H7 (cell line): Measurements from ENCODE around the gene ATAD5. TPM values are rescaled to one million over a fixed set of nuclear protein-coding genes. Genes with fewer than 3 reads are reported as not detected.
A peak's percentile ranks its signal among the peaks of the same experiment; 100 is the strongest.
"Not testable (repeated sequence)": the region's sequence is repeated elsewhere in the genome, so short reads cannot be mapped to it uniquely, and the experiment has no call there.

Source experiments
- DNase-seq: peaks from one replicate; pipeline ENCODE4 v3.0.0; 2012
- H3K27me3 ChIP-seq: 2 replicates; pipeline ENCODE4 v1.6.0; 2011; ENCODE audit warnings: mild to moderate bottlenecking, low read length; ENCODE audit not compliant: control insufficient read depth, insufficient read depth
- H3K36me3 ChIP-seq: replicated peaks from 2 replicates; pipeline ENCODE4 v1.5.1; 2011; ENCODE audit warnings: low read length; ENCODE audit not compliant: control insufficient read depth, insufficient read depth
- H3K4me3 ChIP-seq: 2 replicates; pipeline ENCODE4 v1.5.1; 2011; ENCODE audit warnings: low read depth, mild to moderate bottlenecking, control low read depth, low read length, moderate library complexity; ENCODE audit not compliant: insufficient read depth
- total RNA-seq: library from RNA; depleted of rRNA; stranded (reverse); fragments of >200 nt; shearing (Covaris generic); gene quantifications from 2 replicates; pipeline ENCODE4 v1.2.3, GENCODE V29; 2014; rRNA removed

Gene ATAD5
- total RNA-seq = 7.7 and 14.3 TPM in 2 replicates

GRCh38 chr17:30831663-30832437 lies at the start of gene ATAD5:
Gene ATAD5, plus strand, starts transcription at chr17:30831966. Its CDS starts 382 bp downstream, at chr17:30832348.
- Histone ChIP-seq H3K4me3 (peak within 1 kb of the TSS; percentile 84), H3K36me3 (no peaks in the 10 kb centered on the region), H3K27me3 (no peaks in the 10 kb centered on the region)
- DNase-seq = peak; percentile 88

- DNase-seq = no peak
- Histone ChIP-seq H3K27me3 (no peaks in the 10 kb centered on the region), H3K36me3 (peaks cover 2% of the 10 kb centered on the region), H3K4me3 (no peak overlapping the region)
These were observed 49.6 kb upstream of the ATAD5 start for GRCh38 chr17:30782206-30782605.

- no peak for DNase-seq
- H3K36me3 ChIP-seq = peaks cover 6% of the 10 kb centered on the region
- H3K4me3 ChIP-seq = no peak overlapping the region
- H3K27me3 ChIP-seq = no peaks in the 10 kb centered on the region
These were observed 42.8 kb upstream of the ATAD5 start for GRCh38 chr17:30788918-30789317.

- Histone ChIP-seq H3K4me3 (no peak overlapping the region), H3K36me3 (peaks cover 6% of the 10 kb centered on the region), H3K27me3 (no peaks in the 10 kb centered on the region)
- DNase-seq = no peak
These were observed 41.5 kb upstream of the ATAD5 start for GRCh38 chr17:30790279-30790678.

GRCh38 chr17:30793282-30793977 lies 38.3 kb upstream of the ATAD5 start:
- no peak for DNase-seq
- Histone ChIP-seq H3K27me3 (no peaks in the 10 kb centered on the region), H3K36me3 (peaks cover 5% of the 10 kb centered on the region)

GRCh38 chr17:30794372-30794771 lies 37.4 kb upstream of the ATAD5 start:
- Histone ChIP-seq H3K36me3 (peaks cover 5% of the 10 kb centered on the region), H3K27me3 (no peaks in the 10 kb centered on the region), H3K4me3 (no peak overlapping the region)
- DNase-seq = no peak

More at GRCh38 chr17:30793282-30793977, 38.3 kb upstream of the ATAD5 start:
- H3K4me3 ChIP-seq = no peak overlapping the region

- no peaks in the 10 kb centered on the region for H3K27me3 ChIP-seq
- no peak overlapping the region for H3K4me3 ChIP-seq
- H3K36me3 ChIP-seq = peaks cover 8% of the 10 kb centered on the region
- no peak for DNase-seq
These were observed 35.8 kb upstream of the ATAD5 start for GRCh38 chr17:30796016-30796415.

- H3K36me3 ChIP-seq = peaks cover 11% of the 10 kb centered on the region
- no peak overlapping the region for H3K4me3 ChIP-seq
- no peak for DNase-seq
- no peaks in the 10 kb centered on the region for H3K27me3 ChIP-seq
These were observed 30.1 kb upstream of the ATAD5 start for GRCh38 chr17:30801671-30802070.

GRCh38 chr17:30805944-30806456 lies 25.8 kb upstream of the ATAD5 start:
- no peaks in the 10 kb centered on the region for H3K27me3 ChIP-seq
- no peak overlapping the region for H3K4me3 ChIP-seq
- DNase-seq = no peak
- H3K36me3 ChIP-seq = peaks cover 8% of the 10 kb centered on the region

GRCh38 chr17:30807896-30808295 lies 23.9 kb upstream of the ATAD5 start:
- no peak for DNase-seq
- Histone ChIP-seq H3K36me3 (peaks cover 2% of the 10 kb centered on the region; the same call in 1 of the 2 replicates), H3K4me3 (no peak overlapping the region), H3K27me3 (no peaks in the 10 kb centered on the region)

- Histone ChIP-seq H3K4me3 (no peak overlapping the region), H3K36me3 (peaks cover under 1% of the 10 kb centered on the region; the same call in 1 of the 2 replicates), H3K27me3 (no peaks in the 10 kb centered on the region)
- DNase-seq = no peak
These were observed 22.9 kb upstream of the ATAD5 start for GRCh38 chr17:30808785-30809286.

GRCh38 chr17:30809867-30810266 lies 21.9 kb upstream of the ATAD5 start:
- Histone ChIP-seq H3K27me3 (no peaks in the 10 kb centered on the region), H3K4me3 (no peak overlapping the region), H3K36me3 (no peaks in the 10 kb centered on the region)
- DNase-seq = no peak

GRCh38 chr17:30812218-30813177 lies 19.3 kb upstream of the ATAD5 start:
- Histone ChIP-seq H3K4me3 (no peak overlapping the region), H3K27me3 (no peaks in the 10 kb centered on the region), H3K36me3 (no peaks in the 10 kb centered on the region)
- no peak for DNase-seq

- not testable (repeated sequence) for H3K4me3 ChIP-seq, H3K36me3 ChIP-seq, H3K27me3 ChIP-seq, DNase-seq
These were observed 17.5 kb upstream of the ATAD5 start for GRCh38 chr17:30814236-30814635.
